HG02610 (cell line): Measurements from ENCODE around the gene LDB2.

ENCODE experiments used
- ATAC-seq: cut with Tn5 transposase; IDR thresholded peaks from one replicate; pipeline ENCODE4 v1.9.1; 2021; ENCODE audit warnings: mild to moderate bottlenecking, moderate library complexity; ENCODE audit not compliant: unreplicated experiment

Gene LDB2

DNA sequence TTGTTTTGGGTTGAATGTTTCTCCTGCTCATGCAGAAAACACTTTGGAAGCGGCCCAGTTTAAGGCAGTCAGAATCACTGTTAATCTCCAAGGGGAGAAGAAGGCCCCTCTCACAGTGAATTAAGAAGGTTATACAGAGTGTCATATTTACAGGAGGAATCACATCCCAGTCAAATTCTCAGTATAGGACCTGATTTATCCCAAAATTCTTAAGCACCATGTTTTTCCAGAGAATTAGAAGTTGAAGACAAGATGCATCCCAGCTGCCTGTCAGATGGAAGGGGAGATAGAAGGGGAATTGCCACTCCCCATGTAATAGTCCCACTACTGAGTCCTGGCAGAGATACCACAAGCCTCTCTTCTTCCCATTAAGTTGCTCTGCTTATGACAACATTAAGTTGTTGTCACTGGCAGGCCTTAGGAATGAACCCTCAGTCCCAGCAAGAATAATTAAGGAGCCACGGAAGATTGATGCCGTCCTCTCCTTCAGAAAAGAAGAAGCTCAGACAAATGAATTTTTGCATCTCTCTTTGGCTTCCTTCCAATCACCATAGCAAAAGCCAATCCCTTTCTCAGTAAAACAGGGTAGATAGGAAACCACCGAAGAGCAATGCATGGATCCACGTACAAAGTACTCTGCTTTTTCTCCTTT, 138.4 kb downstream of the LDB2 start:
- no peak for ATAC-seq

DNA sequence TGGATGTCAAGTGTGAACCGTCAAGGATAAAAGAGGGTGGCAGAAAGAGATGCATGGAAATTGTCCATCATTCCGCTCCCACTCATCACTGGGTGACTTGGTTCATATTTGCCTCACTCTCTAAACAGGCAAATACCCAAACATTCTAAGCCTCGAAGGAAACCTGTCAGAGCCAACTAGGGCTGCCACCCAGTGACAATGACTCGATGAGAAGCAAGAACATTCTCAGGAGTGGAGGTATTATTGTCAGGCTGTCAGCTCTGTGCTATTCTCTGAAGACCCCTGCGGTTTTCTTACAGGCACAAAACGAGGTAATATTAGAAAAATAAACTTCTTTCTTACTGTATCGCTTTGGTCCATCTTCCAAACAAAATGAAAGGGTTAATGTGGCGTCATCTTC, 139.6 kb downstream of the LDB2 start:
- no peak for ATAC-seq

DNA sequence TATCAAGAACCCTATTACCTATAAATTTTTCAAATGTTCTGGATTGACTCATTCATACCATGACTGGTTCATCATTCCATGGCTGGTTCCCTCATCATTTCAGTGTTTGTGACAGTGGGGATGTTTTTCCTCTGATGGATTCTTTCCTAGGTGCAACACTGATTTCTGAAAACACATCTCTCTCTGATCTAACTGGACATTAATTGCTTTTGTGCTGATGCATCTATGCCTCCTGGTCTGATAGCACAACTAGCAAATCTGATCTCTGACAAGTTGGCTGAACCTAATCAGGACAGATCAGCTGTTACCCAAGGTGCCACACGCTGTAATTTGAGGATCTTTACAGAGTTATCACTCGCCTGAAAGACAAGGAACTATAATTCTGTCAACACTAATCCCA, 140.2 kb downstream of the LDB2 start:
- ATAC-seq, result no peak

DNA sequence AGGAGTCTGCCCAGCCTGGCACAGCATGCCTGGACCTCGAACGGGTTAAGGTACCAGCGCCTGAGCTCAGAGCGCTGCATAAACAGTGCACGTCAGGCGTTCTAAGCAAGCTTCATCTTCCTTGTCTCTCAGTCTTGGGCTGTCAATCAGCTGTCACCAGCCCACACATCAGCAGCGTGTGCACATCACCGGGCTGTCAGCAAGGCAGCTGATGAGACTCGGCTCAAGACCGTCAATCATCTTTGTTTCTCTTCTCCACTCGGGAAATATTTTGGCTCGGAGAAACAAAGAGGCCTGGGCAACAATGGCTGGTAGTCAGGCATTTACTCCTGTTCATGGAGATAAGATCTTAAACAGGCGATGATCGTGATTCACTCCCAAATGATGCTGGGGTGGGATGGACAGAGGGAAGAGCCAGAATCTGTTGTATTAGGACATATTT, 141.3 kb downstream of the LDB2 start:
- no peak for ATAC-seq

DNA sequence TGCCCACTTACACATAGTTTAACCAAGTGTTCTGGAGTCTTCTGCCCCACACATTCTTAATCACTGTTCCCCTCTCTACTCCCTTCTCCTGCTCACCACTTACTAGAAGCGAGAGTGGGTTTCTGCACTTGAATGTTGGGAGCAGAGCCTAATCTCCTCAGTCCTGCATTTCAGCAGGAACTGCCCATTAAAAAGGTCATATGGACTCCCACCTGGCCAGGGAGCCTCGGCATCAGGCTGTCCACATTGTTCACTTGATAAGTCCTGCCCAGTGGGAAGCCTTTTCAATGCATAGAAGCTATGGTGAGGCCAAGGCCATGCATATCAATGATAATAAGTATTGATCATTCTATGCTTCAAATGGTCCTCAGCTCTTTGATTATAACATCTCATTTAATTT, 144.3 kb downstream of the LDB2 start:
- no peak for ATAC-seq

DNA sequence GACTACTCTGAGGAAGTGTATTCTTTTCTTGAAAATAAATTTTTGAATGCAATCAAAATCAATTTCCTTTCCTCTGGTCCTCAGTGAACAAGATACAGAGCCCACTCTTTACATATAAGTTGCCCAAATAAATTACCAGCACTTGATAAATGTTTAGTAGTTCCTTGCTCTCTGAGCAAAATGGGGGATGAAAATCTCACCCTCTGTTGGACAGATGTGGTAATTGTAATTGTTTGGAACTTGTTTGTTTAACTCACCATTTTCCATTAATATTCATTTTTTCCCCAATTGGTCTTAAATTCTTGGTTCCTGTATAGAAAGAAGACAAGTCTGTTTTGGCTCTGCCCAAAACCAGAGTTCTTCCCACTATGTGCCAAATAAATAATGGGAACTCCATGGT, 146.3 kb downstream of the LDB2 start:
- ATAC-seq, result no peak

DNA sequence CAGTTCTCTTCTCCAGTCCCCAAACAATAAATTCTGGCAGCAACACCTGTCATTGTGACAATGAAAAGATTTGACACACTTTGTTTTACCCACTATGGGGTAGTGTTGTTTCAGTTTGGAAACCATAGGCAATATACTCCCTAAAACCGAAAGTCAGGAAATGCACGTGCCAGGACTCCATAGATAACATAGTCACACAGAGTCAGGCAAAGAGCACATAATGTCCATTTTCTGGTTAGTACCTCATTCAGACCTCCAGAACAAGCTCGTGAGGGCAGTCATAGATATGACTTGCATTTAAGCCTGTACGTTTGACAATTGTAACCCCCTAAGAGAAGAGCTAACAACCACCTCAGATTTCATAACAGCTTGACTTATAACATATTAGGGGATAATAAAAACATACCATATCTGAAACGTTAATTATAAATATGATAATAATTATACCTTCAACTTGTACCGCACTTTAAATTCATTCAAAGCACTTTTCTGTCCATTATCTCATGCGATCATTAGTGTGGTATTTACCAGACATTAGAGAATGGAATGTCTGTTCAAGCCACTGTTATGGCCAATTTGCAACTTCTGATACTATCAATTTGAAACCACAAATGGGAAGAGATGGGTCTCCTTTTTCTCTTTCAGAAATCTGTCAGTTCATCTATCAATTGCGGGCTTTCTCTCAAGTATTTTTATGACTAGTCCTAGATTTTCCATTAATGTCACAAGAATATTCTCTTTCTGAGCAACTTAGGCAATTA, 147.4 kb downstream of the LDB2 start:
- no peak for ATAC-seq

DNA sequence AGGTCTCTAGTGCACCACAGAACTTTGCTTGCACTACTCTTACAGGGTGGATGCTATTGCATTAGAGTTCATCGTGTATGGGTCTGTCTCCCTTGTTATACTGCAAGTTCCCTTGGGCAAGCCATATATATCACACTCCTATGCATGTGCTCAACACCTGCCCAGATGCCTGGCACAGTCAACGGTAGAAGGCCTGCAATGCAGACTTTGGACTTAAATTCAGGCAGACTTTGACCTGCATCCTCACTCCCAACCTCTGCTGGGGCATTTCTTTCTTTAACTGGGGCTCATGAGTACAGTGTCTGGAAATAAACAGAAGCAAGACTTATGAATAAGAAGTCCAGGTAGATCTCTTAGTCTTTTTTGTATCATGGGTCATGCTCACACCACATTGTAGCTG, 148.2 kb downstream of the LDB2 start:
- ATAC-seq, result no peak

DNA sequence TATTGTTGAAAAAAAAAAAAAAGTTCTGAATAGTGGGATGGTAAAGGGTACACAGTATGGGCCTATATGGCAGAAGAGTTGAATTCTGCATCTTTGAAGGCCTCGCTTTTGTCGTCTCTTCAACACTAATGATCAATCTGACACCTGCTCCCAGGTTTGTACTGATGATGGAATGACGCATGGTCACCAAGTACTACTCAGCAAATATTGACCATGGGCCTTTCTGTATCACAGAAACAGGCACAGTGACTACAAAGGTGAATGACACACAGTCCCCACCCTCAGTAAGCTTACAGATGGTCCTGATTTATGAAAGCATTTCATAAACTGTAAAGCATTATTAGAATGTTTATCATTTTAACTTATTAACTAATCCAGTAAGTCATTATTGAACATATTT, 152.6 kb downstream of the LDB2 start:
- ATAC-seq, result no peak

DNA sequence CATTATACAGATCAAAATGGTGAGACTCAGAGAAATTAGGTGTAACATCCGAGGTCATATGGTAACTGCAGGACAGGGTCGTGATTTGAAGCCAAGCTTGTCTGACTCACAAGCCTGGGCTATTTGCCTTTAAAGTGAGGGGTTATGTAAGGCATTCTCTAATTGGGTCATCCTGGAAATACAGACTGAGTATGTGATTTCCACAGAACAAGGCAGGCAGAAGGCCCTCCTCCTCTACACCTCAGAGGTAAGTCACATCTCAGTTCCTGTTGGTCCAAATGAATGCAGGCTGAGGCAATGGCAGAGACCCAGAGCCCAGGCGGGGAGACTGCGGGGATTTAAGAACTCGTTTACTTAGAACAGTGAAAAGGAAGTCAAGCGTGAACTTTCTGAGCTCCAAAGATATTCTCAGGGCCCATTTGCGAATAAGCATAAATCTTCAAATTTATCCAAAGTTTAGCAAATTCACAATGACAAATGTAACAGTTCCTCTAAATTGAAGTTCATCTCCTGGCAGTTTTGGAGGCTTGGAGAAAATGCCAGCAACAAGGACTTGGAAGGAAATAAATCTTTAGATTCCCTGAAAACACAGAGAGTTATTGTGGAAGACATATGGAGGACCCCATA, 153.3 kb downstream of the LDB2 start:
- no peak for ATAC-seq

DNA sequence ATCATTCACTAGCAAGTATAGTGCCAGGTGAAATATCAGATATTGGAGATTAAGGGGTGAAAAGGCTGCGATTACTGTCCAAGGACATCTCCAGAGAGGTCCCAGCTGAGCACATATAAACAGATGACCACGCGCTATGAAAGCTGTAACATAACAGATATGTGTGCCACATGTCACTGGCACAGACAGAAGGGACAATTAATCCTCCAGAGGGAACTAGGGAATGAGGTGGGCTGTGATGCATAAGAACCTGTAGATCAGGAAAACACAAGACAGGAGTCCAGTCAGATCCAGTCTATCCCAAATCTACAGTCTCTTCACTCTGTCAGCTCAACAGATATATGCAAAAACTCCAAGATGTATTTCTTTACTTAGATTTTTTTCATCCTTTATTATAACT, 157.2 kb downstream of the LDB2 start:
- ATAC-seq, result no peak

DNA sequence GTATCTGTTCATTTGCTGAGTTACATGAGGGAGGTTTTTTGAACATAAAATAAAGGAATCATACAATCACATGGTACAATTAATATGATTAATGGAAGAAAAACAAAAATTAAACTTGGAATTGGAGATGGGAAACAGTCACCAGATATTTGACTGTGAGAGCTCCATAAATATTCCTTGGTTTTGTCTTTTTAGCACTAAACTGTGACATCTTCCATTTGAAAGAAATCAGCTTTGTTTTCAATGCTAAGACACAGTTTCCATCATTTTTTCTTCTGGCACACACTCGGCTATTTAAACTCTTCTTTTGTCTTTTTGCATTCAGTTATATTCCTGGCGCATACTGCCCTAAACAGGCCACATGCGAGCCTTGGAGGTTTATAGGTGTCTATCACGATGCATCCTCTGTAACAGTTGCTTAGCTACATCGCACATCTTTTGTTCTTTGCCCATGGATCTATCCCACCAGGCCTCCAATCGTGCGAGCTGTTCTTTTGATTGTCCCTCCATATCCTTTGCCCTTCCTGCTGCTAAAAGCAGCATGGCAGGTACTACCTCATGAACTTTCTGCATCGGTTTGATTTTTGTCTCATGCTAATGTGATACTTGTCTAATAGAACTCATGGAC, 158.3 kb downstream of the LDB2 start:
- no peak for ATAC-seq

DNA sequence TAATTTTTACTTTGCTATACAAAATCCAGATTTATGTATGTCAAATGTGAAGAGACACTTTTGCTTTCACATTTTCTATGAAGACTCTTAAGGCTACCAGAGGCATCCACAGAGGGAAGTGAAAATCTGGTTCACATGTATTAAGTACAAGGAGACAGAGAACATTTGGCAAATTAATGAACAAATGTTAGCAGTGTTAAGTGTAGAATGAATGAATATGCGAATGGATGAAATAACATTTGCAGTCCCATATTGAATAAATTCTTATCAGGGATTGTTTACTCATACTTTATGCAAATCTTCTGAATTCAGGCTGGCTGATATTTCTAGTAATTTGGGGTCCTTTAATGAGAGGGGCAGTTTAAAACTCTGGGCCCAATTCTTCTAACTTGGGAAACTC, 159.9 kb downstream of the LDB2 start:
- ATAC-seq, result no peak

DNA sequence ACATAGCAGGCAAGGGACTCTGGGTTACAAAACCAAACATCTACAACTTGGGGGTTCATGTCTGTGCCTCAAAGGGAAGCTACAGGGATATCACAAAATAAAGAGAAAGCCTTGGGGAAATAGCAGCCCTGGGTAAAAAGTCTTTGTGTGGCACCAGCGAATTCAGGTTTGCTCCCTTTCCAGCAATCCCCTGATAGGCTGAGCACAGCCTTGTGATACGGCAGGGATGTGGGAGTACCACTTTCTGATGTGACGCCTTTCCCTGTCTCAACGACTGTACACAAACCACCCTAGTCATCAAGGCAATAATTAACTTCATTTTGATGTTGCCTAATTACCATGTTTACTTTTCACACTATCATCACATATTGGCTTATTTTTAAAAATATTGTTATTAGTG, 164.9 kb downstream of the LDB2 start:
- no peak for ATAC-seq

DNA sequence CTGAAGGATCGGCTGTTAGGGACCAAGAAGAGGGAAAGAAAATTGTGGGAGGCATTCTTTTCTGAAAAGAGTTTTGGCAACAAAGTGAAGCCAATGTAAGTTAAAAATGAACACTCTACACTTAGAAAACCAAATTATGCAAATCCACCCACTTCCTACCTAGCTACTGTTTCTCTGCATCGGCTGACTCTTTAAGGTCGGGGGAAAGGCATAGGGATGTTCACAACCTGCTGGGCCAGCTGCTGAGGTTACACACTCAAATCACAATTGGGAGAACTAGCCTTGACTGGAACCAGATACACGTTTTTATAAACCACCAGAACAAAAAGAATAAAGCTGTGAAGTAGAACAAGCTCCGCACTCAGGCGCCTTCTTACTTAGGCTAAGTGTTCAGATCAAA, 165.7 kb downstream of the LDB2 start:
- ATAC-seq, result no peak

DNA sequence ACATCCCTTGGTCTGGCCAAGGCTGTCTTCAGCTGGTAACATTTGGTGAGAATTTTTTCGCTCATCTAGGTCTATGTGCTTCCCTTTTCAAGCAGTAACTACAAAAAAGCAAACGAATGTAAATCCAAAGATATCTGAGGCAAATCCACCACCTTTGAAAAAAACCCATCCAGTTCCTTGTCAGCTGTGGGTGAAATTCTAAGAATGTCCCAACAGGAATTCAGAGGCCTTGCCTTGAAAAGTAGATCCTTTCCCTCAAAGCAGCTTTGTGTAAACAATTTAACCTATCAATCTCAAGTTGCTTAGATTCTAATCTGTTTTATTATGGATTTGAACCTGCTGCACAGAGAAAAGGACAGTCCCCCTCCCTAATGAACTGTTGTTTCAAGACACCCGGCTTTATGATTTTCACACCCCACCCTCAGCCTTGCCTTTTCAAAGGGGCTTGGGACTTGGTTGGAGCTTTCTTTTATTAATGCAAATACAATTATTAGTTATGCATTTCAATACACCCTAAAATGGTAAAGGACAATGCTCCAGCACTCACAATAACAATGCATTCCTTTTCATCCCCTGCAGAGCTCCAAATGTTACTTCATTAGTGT, 166.6 kb downstream of the LDB2 start:
- ATAC-seq, result no peak

DNA sequence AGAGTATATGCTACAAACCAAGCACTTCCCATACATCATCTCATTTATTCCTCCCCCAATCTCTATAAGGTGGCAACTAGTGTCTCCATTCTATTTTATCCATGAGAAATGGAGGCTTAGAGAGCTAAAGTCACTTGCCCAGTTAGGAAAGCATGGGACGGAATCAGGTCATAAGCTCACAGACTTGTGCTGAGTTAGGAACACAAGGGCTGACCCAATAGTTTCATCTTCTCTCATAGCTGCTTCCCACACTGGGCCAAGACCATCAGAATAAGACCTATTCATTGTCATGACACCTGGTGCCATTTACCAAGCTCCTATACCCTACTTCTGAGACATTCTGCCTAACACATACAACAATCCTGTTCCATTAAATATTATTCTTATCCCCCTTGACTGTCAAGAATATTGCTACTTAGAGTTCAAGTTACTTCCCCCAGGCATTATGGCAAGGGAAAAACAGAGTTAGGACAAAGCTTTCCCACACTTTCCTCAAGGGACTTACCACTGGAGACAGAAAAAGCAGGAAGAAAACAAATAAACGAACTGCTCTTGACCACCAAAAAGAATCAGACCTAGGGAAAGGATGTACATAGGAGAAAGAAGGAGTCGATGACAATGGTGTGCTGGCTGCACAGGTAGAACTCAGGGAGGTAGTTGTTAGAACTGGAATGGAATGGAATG, 167.8 kb downstream of the LDB2 start:
- no peak for ATAC-seq

DNA sequence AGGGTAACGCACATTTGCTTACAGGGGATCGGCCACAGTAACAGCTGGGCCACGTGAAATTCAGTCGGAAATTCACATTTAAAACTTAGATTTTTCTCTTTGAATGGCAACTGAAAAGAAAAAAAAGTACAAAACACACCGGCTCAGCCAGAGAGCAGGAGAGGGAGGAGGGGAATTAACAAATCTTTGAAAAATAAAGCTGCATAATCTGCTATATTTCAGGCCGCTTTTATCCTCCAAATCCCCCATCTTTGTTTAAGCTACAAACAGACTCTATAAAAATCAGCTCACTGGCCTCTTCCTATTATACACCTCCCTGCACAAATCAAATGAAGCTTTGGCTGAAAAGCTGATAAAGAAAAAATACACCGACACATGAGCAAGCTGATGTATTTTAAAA, 169.1 kb downstream of the LDB2 start:
- no peak for ATAC-seq

DNA sequence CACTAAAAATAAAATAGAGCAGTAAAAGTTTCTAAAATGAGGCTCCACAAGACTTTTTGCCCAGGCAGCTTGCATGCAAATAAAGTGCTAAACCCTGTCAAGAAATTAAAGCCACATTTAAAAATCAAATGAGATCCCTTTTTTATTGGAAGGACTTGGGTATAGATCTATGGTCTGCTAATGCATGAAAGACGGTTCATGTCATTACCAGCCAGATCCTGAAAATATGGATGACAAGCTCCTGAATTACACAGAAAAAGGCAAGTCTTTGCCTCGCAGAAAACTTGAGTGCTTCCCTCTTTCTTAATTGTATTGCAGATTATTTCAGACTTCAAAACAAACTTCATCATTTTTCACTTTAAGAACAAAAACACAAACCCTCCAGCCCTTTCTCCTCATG, 169.6 kb downstream of the LDB2 start:
- no peak for ATAC-seq

DNA sequence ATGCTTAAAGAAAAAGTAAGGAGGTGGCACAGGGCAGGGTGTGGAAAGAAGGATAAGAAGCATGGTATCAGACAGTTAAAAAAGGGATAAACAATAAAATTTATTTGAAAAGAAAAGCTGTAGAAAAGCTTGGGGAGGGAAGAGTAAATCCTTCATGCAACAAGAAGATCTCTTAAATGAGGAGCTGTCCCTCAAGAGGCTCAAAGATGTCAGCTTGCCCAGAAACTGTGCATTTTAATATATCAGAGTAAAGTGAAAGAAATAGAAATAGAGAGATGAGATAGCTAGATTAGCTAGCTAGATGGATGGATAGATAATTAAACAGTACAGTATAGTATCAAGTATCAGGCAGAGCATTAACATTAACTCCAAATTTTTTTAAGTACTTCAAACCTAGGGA, 170.3 kb downstream of the LDB2 start:
- ATAC-seq, result no peak

DNA sequence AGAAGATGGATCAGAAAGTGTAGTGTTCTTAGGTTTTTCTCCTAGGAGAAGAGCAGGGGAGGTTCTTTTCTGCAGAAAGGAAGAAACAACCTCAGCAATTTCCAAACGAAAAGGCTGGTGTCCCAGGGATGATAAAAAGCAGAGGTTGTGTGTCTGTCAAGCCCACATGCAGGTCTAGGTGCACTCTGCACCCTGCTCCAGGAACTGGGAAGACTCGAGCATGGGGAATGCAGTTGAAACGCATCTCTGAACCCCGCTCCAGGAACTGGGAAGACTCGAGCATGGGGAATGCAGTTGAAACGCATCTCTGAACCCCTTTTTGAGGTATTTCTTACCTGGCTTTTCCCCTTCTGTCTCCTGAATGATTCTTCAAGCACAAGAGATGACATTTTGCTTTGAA, 171.2 kb downstream of the LDB2 start:
- no peak for ATAC-seq
